HG03060 (cell line): Measurements from ENCODE around the gene DYNLRB1.
"Not testable (repeated sequence)": the region's sequence is repeated elsewhere in the genome, so short reads cannot be mapped to it uniquely, and the experiment has no call there.

Source experiments
- ATAC-seq: cut with Tn5 transposase; IDR thresholded peaks from one replicate; pipeline ENCODE4 v1.9.1; 2021; ENCODE audit warnings: low read depth, moderate number of reproducible peaks; ENCODE audit not compliant: unreplicated experiment

DYNLRB1 gene

DNA sequence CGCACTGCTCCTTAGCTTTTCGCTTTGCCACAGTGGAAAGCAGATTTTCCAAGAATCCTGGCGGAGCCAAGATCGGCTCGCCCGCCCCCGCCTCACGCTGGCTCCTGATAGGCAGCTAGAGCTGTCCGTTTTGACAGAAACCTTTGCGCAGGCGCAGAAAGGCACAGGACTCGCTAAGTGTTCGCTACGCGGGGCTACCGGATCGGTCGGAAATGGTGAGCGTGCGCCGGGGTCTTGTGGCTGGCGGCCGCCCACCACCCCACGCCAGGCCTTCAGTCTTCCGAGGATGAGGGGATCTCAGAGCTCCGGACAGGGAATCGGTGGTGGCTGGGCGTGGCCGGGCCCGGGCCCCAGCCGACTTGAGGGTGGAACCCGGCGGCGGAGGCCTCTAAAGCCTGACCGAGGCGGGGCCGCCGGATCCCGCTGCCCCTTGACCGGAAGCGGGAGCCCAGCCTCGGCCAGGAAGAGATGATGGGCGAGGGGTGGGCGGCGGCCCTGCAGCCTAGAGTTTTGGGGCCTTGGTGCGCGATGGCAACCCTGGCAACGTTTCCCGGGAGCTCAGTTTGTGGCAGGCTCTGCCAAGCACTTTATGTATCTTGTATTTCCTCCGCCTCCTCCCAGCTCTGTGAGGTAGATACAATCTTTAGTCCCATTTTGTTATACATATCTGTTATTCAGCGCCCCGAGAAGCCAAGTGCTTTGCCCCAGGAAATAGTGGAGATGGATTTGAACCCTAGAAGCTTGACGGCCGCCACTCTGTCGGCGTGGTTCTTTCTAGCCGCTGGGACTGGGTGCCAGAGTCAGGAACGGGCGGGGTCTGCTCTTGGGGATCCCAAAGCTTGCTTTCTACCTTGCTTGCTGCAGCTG, at the start of gene DYNLRB1:
Gene DYNLRB1 (plus strand): TSS at position 176 of the 867 bp plus-strand sequence. CDS start 37 bp downstream, at position 213.
- ATAC-seq = peak; percentile 70

DNA sequence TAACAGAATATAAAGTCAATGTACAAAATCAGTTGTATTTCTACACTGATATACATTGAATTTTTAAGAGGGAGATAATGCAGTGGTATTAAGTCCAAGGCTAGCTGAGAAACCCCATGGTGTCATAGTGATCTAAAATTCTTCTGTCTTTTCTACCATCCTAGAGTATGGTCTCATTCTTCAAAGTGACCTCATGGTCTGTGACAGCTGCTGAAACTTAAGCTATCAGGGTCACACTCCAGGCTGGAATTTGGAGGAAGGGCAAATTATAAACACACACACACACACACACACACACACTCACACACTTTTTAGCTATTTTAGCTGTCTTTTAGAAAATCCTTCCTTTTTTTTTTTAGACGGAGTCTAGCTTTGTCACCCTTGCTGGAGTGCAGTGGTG, 47.3 kb upstream of the DYNLRB1 start:
- ATAC-seq = no peak

DNA sequence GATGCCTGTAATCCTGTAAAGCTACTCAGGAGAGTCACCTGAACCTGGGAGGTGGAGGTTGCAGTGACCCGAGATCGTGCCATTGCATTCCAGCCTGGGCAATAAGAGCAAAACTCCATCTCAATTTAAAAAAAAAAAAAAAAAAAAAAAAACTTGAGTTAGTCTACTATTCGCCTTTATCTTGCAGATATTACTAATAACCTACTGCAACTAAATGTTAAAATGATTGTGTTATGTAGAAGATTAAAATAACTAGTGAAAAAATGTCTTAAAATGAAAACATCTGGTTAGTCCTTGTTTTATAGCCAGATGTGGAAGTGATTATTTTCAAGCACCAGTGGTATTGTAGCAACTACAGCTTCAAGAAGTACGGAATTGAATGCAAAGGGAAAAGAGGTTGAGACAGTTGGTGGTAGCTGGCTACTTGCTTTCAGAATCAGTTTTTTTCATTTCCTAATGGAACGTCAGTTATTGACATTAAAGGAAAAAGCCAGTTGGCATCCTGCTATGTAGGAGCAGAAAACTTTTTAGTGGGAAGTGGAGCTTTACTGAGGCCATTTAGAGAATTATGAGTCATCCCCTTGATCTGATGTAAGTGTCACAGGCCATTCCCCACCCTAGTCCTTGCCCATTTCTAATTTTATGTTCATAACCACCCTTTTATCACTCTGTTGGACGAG, 43.8 kb upstream of the DYNLRB1 start:
- ATAC-seq = no peak

DNA sequence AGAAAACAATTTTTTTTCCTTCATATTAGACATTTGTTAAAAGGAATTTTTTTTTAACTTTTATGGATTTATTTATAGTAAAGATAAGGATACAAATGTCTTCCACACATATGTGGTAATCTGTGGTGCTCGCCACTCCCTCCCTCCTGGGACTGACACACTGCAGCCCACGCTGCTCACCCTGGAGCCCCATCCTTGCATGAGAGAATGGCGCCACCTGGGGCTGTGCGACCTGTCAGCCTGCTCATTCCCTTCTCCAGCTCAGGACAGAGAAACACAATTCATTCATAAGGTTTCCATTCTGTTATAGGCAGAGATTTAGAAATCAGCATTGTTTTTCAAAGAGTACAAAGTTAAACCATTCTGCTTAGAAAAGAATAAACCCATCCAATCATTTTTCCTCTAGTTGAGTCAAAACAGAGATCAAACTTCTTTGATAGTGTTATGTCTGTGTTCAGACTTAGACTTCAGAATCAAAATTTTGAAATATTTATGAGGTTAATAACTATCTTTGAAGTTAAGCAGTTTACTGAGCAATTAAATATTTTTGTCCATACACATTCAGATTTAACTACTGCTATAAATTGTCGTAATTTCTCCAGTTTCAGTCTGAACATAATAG, 42.8 kb upstream of the DYNLRB1 start:
- ATAC-seq = no peak

DNA sequence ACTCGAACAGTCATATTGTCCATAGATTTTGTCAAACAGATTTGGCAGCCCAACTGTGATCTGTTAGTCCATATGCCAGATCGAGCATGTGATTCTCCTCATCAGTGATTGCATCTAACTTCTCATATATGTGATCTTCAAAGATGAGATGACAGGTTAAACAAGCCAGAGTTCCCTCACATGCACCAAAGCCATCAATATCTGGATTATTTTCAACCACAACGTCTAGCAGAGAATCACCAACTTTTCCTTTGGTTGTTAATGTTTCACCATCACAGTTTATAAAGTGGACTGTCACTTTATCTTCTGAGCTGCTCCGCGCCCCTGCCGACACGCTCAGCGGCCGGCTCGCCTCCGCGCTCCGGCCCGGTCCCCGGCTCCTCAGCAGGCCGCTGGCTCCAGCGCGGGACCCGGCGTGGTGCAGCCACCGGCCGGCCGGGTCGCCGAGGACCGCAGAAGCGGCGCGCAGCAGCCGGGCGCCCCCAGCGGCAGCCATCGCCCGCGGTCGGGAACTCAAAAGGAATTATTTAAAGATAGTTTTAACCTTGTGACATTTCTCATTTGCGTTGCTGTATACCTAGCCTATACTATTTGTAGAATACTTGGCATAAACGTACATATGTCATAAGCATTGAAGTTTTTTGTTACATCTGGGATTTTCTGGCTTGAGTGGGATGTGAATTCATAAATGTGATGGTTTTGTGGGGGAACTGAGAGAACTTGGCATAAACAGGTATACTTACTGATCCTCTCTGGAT, 40.1 kb upstream of the DYNLRB1 start:
- ATAC-seq = no peak

DNA sequence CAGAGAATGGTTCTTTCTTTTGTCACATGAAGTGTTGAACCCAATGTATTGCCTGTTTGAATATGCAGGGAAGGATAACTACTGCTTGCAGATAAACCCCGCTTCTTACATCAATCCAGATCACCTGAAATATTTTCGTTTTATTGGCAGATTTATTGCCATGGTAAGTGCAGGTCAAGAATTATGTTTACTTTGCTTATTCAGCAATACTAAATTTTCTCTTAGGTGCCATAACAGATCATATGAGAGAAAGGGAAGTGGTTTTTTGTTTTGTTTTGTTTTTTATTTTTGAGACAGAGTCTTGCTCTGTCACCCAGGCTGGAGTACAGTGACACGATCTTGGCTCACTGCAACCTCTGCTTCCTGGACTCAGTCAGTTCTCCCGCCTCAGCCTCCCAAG, 36.6 kb upstream of the DYNLRB1 start:
- ATAC-seq = no peak

DNA sequence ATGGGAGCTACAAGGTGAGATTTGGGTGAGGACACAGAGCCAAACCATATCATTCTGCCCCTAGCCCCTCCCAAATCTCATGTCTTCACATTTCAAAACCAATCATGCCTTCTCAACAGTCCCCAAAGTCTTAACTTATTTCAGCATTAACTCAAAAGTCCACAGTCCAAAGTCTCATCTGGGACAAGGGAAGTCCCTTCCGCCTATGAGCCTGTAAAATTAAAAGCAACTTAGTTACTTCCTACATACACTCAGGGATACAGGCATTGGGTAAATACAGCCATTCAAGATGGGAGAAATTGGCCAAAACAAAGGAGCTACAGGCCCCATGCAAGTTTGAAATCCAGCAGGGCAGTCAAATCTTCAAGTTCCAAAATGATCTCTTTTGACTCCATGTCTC, 34.1 kb upstream of the DYNLRB1 start:
- ATAC-seq = not testable (repeated sequence)

DNA sequence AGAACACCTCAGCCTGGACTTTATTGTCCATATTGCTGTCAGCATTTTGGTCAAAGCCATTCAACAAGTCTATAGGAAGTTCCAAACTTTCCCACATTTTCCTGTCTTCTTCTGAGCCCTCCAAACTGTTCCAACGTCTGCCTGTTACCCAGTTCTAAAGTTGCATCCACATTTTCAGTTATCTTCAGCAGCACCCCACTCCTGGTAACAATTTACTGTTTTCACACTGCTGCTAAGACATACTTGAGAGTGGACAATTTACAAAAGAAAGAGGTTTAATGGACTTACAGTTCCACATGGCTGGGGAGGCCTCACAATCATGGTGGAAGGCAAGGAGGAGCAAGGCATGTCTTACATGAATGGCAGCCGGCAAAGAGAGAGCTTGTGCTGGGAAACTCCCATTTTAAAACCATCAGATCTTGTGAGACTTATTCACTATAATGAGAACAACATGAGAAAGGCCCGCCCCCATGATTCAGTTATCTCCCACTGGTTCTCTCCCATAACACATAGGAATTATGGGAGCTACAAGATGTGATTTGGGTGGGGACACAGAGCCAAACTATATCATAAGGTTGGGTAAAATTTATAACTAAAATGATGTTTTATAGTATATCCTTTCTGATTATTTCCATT, 32.5 kb upstream of the DYNLRB1 start:
- not testable (repeated sequence) for ATAC-seq

DNA sequence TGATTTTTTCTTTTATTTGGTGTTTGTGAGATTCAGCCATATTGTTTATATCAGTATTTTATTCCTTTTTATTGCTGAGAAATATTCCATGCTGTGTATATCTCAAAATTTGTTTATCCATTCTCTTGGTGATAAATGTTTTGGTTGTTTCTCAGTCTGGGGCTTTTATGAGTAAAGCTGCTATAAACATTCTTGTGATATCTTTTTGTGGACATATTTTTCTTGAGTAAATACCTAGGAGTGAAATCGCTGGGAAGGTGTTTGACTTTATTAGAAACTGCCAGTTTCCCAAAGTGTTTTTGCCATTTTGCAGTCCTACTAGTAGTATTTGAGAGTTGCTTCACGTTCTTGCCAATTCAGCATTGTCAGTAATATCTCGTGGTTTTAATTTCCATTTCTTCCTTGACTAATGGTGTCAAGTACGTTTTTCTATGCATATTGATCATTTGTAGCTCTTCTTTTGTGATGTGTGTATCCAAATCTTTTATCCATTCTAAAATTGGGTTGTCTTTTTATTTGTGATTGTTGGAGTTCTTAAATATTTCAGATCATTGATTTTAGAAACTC, 31.1 kb upstream of the DYNLRB1 start:
- ATAC-seq = no peak

DNA sequence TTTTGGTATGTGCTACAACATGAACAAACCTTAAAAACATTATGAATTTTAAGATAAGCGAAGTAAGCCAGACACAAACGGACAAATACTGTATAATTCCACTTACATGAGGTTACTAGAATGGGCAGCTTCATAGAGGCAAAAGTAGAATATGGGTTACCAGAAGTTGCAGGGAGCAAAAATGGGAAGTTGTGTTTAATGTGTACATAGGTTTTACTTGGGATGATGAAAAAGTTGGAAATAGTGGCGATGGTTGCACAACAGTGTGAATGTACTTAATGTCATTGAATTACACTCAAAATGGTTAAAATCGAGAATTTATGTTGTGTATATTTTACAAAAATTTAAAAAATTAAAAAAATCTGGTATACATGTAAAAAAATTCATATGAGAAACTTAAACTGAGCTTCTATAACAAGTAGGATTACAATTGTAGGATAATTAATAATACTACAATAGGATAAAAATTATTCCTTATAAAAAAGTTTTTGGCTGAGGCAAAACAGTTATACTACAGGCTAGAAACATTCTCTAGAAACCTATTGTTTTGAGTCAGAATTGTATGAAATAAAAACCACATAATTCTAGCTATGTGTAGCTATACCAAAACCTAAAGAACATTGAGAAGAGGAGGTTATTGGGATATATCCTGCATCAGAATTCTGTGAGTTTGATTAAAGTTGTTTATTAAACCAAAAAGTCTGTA, 24.8 kb upstream of the DYNLRB1 start:
- no peak for ATAC-seq

DNA sequence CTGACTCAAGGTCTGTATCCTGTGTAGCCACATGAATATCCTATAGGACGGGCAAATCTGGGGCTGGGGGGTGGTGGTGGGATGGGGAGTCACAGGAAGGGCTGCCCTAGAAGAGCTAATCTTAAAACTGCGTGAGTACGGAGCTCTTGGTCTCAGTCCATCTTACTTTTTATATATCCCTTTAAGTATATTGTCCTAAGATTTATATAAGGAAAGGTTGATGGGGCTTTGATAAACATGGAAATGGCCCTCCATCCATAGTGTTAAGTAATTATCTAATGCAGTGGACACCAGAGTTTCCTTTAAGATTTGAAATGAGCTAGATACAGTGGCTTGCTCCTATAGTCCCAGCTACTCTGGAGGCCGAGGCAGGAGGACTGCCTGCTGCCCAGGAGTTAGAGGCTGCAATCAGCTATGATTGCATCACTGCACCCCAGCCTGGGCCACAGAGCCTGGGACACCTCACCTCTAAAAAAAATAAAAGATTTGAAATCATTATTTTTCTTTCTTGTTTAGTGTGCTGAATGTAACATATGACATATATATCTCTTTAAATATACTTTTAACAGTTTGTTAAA, 24.2 kb upstream of the DYNLRB1 start:
- no peak for ATAC-seq

DNA sequence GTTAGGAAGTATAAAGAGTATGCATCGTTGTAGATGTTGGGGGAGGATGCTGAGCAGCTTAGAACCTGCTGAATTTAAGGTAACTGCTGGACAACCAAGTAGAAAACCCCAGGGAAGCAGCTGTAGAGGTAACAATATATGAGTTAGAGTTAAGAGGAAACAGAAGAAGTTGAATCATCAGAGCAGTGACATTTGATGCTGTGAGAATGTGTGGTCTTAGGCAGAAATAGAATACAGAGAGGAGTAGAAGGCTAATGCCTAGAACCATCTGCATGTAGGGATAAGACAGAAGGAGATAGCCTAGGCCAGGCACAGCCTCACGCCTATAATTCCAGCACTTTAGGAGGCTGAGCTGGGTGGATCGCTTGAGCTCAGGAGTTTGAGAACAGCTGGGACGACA, 22.6 kb upstream of the DYNLRB1 start:
- no peak for ATAC-seq

DNA sequence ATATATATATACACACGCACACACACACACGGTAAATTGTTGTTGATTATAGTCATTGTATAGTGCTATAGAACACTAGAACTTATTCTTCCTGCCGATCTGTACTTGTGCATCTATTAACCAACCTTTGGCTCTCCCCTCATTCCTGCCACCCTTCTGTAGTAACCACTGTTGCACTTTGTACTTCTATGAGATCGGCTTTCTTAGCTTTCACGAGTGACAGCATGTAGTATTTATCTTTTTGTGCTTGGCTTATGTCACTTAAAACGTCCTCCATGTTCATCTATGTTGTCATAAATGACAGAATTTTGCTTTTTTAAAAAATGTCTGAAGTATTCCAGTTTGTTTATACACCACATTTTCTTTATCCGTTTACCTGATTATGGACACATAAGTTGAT, 20.9 kb upstream of the DYNLRB1 start:
- ATAC-seq = no peak

DNA sequence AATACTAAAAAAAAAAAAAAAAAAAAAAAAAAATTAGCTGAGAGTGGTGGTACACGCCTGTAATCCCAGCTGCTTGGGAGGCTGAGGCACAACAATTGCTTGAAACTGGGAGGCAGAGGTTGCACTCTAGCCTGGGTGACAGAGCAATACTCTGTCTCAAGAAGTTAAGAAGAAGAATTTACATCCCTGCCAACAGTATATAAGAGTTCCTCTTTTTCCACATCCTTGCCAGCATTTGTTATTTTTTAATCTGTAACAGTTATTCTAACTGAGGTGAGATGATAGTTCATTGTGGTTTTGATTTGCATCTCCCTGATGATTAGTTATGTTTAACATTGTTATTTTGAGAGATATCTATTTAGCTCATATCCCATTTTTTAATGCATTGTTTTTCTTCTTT, 20.3 kb upstream of the DYNLRB1 start:
- no peak for ATAC-seq

DNA sequence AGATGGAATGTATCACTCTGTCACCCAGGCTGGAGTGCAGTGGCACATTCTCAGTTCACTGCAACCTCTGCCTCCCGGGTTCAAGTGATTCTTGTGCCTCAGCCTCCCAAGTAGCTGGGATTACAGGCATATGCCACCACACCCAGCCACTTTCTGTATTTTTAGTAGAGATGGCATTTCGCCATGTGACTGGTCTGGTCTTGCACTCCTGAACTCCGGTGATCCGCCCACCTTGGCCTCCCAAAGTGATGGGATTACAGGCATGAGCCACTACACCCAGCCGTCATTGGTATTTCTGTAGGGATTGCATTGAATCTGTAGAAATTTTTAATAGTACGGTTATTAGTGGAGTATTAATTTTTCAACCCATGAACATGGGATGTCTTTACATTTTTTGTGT, 18.6 kb upstream of the DYNLRB1 start:
- ATAC-seq = not testable (repeated sequence)

DNA sequence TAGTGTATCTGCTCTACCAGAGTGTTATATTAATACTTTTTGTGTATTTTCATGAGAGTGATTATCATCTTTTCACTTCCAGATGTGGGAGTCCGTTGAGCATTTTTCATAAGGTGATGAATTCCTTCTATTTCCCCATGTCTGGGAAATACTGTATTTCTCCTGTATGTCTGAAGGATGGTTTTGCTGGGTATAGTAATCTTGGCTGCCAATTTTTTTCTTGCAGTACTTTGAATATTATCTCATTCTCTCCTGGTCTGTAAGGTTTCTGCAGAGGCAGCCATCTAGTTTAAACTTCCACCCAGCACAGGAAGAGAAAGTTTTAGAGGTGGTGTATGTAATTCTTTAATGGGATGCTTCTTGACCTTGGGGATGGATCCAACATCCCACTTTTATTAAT, 15.4 kb upstream of the DYNLRB1 start:
- ATAC-seq = no peak

DNA sequence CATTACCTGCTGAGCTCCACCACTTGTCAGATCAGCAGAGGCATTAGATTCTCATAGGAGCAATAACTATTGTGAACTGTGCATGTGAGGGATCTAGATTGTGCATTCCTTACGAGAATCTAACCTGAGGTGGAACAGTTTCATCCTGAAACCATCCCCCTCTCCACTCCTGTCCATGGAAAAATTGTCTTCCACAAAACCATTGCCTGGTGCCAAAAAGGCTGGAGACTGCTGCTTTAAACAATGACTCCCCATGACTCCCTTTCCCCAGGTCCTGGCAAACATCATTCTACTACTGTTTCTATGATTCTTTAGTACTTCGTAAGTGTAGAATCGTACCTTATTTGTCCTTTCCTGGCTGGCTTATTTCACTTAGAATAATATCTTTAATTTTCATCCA, 9.7 kb upstream of the DYNLRB1 start:
- no peak for ATAC-seq

DNA sequence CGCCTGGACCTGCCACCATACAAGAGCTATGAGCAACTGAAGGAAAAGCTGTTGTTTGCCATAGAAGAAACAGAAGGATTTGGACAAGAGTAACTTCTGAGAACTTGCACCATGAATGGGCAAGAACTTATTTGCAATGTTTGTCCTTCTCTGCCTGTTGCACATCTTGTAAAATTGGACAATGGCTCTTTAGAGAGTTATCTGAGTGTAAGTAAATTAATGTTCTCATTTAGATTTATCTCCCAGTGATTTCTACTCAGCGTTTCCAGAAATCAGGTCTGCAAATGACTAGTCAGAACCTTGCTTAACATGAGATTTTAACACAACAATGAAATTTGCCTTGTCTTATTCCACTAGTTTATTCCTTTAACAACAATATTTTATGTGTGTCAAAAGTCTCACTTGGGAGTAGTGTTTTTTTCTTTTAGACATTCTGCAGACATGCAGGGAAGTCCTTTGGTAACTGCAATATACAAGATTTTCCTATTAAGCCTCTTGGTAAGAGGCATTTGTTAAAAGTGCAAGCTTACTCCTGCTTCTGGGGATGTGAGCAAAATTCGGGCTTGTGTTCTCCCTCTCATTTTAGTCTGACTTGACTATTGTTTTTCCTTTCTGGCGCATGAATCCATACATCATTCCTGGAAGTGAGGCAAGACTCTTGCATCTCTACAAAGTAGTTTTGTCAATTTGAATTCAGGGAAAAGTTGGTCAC, 8.4 kb upstream of the DYNLRB1 start:
- ATAC-seq = no peak
